ENCODE results near the gene SLAIN1.

GRCh38 chr13:77730572-77730971, 33.1 kb downstream of the SLAIN1 start:
- no peak for TF ChIP-seq CTCF (IDR thresholded peaks at IDR 0.05)
- no peak for TF ChIP-seq POLR2A (IDR thresholded peaks at IDR 0.05)
